GM12873 (cell line): ENCODE results near the gene SETBP1.

ENCODE experiments used
- CTCF ChIP-seq: IDR thresholded peaks from 2 replicates; pipeline ENCODE4 v1.5.1; 2012; ENCODE audit warnings: low read depth, mild to moderate bottlenecking, moderate library complexity, low read length, control low read depth; ENCODE audit not compliant: insufficient read depth; ENCODE audit errors: missing control alignments

SETBP1 gene

DNA sequence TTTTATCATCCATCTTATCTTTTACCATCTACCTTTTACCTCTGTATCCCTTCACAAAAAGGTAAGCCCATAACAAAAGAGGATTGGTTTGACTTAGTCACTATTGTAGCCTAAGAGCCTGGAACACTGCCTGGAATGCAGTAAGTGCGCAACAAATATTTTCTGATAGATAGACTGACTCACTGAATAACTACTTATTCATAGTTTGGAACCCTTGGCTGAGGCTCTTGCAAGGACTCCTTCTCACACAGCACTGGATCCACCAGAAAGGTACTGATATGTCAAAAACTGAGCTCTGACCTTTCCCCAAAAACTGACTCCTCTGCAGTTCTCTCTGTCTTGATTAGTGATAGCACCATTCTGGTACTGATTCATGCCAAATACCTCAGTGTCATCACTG lies 426.7 kb downstream of the SETBP1 start:
- TF ChIP-seq CTCF: no peak

DNA sequence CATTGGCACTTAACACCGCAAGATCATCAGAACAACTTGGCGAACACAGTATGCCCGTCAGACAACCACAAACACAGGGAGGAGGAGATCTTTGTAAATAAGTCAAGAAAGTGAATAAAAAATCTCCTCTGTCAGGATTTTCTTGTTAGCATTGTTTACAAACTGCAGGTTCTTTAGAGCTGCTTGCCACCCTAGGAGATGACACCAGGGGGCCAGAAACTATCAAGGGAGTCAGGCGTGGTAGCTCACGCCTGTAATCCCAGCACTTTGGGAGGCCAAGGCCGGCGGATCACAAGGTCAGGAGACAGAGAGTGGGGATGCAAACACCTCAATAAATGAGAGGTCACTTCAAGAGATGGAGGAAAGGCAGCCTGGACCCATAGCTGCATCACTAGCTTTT lies 428.1 kb downstream of the SETBP1 start:
- TF ChIP-seq CTCF: no peak

GRCh38 chr18:45109271-45109670 lies 428.6 kb downstream of the SETBP1 start:
- no peak for TF ChIP-seq CTCF

DNA sequence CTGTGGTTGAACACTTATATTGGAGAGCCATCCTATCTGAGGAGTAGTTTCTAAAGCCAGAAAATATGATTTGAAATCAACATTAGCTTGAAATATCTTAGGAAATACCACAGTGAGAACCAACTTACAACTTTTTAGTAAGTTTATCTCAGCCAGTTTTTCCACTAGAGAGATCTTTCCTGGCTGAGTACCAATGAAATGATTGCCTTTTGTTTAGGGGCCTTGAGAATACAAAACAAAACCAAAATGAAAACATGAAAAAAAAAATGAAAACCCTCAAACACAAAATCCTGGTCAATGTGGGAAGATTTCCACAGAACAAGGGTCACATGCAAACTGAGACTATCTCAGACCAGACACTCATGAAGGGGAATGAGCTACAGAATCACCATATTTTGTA lies 429.0 kb downstream of the SETBP1 start:
- no peak for TF ChIP-seq CTCF

DNA sequence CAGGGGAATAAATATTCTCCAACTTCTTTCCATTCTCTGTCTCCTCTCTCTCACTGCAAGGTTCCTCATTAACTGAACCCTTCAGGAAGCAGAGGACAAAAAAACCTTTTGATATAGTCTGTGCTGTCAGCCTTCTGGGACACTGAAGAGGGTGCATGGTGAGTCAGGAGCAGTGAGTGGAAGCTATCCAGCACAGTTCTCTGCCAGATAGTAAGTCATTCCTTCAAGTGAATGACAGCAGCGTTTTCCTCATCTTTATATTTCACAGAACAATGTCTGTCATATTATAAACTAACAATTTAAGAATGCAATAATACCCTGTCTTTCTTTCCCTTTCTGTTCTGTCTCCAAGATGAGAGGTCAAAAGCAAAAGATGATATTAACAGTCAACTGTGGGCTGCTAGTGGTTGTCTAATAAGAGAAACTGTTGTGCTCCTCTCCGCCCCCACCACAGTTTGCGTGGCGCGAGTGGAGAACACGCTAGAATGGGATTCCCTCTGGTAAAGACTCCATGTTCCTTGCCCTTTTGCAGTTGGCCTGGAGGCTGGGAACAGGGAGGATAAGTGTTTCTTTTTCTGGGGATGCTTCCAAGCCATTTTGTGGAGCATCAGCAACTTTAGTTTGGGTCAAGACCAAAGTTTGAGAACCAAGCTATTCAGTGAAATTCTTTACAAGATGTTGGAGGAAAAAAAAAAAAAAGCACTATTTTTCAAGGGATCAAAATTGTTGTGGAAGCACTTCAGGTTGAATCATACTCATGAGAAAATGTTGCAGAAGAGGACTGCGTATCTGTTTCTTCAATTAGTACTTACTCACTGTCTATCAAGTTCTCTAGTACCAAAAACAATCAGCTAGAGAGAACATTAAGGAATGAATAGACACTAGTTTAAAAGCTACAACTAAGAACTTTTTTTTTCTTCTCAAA lies 430.2 kb downstream of the SETBP1 start:
- TF ChIP-seq CTCF: no peak

GRCh38 chr18:45111502-45111848 lies 430.8 kb downstream of the SETBP1 start:
- TF ChIP-seq CTCF: no peak

GRCh38 chr18:45112682-45113081 lies 432.0 kb downstream of the SETBP1 start:
- no peak for TF ChIP-seq CTCF

DNA sequence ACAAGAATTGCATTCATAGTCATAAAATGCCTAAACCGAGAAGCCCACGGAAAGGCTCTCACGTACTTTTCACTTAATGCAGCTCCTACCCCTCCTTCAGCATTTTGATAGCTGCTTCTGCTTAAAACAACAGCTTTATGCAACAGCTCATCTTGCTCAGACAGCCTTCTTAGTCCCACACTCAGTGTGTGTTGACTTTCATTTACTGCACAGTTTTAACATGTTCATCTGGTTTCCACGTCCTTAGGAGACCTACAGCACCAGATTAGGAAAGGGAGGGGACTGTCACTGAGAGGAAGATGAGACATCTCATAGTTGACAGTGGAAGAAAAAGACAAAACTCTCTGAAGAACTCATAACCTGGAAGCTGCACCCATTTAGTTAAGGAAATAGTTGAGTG lies 435.4 kb downstream of the SETBP1 start:
- no peak for TF ChIP-seq CTCF
